HG02623 (cell line): ENCODE measurements around the gene ADAMTSL1.

Source experiments
- ATAC-seq: cut with Tn5 transposase; IDR thresholded peaks from one replicate; pipeline ENCODE4 v1.9.1; 2021; ENCODE audit warnings: moderate library complexity; ENCODE audit not compliant: unreplicated experiment

ADAMTSL1 gene

GRCh38 chr9:18545636-18546360 lies 71.8 kb downstream of the ADAMTSL1 start:
- ATAC-seq = no peak

- ATAC-seq = no peak
Measured at GRCh38 chr9:18548456-18548855, 74.5 kb downstream of the ADAMTSL1 start.

GRCh38 chr9:18549772-18550171 lies 75.8 kb downstream of the ADAMTSL1 start:
- ATAC-seq = no peak

- no peak for ATAC-seq
Measured at GRCh38 chr9:18550286-18550685, 76.3 kb downstream of the ADAMTSL1 start.

GRCh38 chr9:18554244-18554643 lies 80.3 kb downstream of the ADAMTSL1 start:
- no peak for ATAC-seq

- ATAC-seq = no peak
Measured at GRCh38 chr9:18555105-18555883, 81.3 kb downstream of the ADAMTSL1 start.

- ATAC-seq = no peak
Measured at GRCh38 chr9:18564018-18564880, 90.3 kb downstream of the ADAMTSL1 start.

GRCh38 chr9:18566121-18566520 lies 92.2 kb downstream of the ADAMTSL1 start:
- ATAC-seq = no peak

GRCh38 chr9:18568973-18569372 lies 95.0 kb downstream of the ADAMTSL1 start:
- ATAC-seq = no peak

GRCh38 chr9:18569941-18570630 lies 96.1 kb downstream of the ADAMTSL1 start:
- no peak for ATAC-seq

GRCh38 chr9:18573021-18573556 lies 99.1 kb downstream of the ADAMTSL1 start:
- ATAC-seq = no peak

- ATAC-seq = no peak
Measured at GRCh38 chr9:18575686-18576085, 101.7 kb downstream of the ADAMTSL1 start.

GRCh38 chr9:18579536-18579935 lies 105.6 kb downstream of the ADAMTSL1 start:
- ATAC-seq = no peak

GRCh38 chr9:18580151-18580550 lies 106.2 kb downstream of the ADAMTSL1 start:
- ATAC-seq = no peak

- ATAC-seq = no peak
Measured at GRCh38 chr9:18585996-18586395, 112.0 kb downstream of the ADAMTSL1 start.

GRCh38 chr9:18588002-18588401 lies 114.0 kb downstream of the ADAMTSL1 start:
- ATAC-seq = no peak

- no peak for ATAC-seq
Measured at GRCh38 chr9:18591261-18591660, 117.3 kb downstream of the ADAMTSL1 start.

- no peak for ATAC-seq
Measured at GRCh38 chr9:18594837-18595236, 120.9 kb downstream of the ADAMTSL1 start.

GRCh38 chr9:18595597-18595996 lies 121.6 kb downstream of the ADAMTSL1 start:
- no peak for ATAC-seq

- no peak for ATAC-seq
Measured at GRCh38 chr9:18596920-18597319, 123.0 kb downstream of the ADAMTSL1 start.

GRCh38 chr9:18598969-18599368 lies 125.0 kb downstream of the ADAMTSL1 start:
- ATAC-seq = no peak
